Fibroblast of villous mesenchyme (primary cell): Measurements from ENCODE around the gene SDF2. TPM values are rescaled to one million over a fixed set of nuclear protein-coding genes. Genes with fewer than 3 reads are reported as not detected.

Experiments
- DNase-seq: peaks from one replicate; pipeline ENCODE4 v3.0.0-alpha.2; 2010; ENCODE audit warnings: low read depth
- H3K4me3 ChIP-seq: 2 replicates; pipeline ENCODE4 v1.5.1; 2011; ENCODE audit warnings: low read depth, mild to moderate bottlenecking, low read length
- total RNA-seq: library from RNA; depleted of rRNA; stranded (reverse); fragments of >200 nt; gene quantifications from 2 replicates; pipeline ENCODE4 v1.2.3, GENCODE V29; 2012
- TF ChIP-seq, protein P1 (sequence below): IDR thresholded peaks from 2 replicates; pipeline ENCODE4 v1.5.1; 2012; ENCODE audit warnings: low read depth, mild to moderate bottlenecking, low read length; ENCODE audit not compliant: insufficient read depth

SDF2 gene
- total RNA-seq, 1 donor: 57.4 TPM

GRCh38 chr17:28700278-28700677, 38.6 kb upstream of the SDF2 start:
- TF ChIP-seq, protein P1, sequence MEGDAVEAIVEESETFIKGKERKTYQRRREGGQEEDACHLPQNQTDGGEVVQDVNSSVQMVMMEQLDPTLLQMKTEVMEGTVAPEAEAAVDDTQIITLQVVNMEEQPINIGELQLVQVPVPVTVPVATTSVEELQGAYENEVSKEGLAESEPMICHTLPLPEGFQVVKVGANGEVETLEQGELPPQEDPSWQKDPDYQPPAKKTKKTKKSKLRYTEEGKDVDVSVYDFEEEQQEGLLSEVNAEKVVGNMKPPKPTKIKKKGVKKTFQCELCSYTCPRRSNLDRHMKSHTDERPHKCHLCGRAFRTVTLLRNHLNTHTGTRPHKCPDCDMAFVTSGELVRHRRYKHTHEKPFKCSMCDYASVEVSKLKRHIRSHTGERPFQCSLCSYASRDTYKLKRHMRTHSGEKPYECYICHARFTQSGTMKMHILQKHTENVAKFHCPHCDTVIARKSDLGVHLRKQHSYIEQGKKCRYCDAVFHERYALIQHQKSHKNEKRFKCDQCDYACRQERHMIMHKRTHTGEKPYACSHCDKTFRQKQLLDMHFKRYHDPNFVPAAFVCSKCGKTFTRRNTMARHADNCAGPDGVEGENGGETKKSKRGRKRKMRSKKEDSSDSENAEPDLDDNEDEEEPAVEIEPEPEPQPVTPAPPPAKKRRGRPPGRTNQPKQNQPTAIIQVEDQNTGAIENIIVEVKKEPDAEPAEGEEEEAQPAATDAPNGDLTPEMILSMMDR: no peak
- no peak for DNase-seq
- no peak overlapping the region for H3K4me3 ChIP-seq

DNA sequence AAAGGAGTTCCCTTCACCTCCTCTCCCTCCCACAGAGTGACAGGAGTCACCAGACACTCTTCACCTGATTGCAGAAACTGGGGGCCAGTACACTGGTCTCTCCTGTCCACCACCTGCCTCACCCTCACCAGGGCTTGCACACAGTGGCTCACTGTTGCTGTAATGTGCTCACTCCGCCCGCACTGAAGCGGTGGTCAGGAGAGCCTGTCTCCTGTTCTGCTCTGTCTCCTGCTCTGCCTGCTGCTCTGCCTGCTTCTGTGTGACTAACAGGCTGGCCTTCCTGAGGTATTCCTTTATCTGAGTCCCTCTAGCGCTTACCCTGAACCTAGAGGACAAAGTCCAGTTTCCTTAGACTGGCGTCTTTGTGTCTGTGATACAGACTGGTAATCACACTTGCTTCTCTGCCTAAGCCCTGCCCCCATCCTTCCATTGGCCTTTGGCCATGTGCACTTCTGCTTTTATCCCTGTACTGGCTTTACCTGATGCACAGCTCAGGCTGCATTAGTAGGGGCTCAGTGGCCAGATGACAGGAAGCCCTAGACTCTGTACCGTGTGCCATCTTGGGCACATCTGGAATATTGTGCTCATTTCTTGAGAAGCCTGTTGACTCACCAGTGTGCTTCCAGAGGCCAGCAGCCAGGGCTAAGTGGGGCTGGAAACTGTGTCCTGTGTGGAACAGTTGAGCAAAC, 36.7 kb upstream of the SDF2 start:
- no peak for DNase-seq
- TF ChIP-seq, protein P1: no peak

GRCh38 chr17:28693869-28694268, 32.2 kb upstream of the SDF2 start:
- TF ChIP-seq, protein P1: no peak
- H3K4me3 ChIP-seq: no peak overlapping the region
- DNase-seq: no peak

More for the DNA sequence above, 36.7 kb upstream of the SDF2 start:
- H3K4me3 ChIP-seq: no peak overlapping the region

GRCh38 chr17:28689011-28689410, 27.3 kb upstream of the SDF2 start:
- H3K4me3 ChIP-seq: no peak overlapping the region
- TF ChIP-seq, protein P1: no peak
- DNase-seq: no peak

DNA sequence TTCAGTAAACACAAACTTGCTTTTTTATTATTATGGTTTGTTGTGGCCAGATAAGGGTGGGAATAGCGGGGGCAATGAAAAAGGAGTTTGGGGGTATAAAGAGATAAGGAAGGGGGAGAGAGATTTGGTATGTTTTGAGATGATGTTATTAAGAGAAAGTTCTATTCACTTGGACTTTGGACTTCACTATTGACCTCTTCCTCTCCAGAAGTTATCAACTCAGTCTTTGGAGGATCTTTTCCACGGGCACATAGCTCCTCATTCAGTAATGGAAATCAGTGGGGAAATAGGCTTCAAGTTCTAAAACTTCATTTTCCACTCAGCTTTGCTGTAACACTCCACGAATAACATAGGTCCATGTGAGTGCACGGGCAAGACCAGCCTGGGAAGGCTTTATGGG, 26.8 kb upstream of the SDF2 start:
- DNase-seq: no peak
- no peak overlapping the region for H3K4me3 ChIP-seq
- TF ChIP-seq, protein P1: no peak

DNA sequence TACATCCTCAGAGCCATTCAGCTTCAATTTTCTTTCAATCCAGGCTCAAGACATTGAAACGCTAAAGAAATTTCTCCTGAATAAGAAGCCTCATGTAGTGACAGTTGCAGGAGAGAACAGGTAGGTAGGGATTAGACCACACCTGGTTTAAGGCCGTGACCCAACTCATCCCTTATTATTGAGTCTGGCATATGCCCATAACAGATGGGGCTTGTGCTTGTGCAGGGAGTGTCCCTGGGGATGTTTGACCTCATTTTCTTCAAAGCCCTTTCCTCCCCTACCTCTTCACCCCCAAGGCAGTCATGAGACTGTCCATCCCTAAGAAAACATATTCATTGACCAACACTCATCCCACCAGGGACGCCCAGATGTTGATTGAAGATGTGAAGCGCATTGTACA, 24.6 kb upstream of the SDF2 start:
- no peak for DNase-seq
- TF ChIP-seq, protein P1: no peak
- no peak overlapping the region for H3K4me3 ChIP-seq

- TF ChIP-seq, protein P1: no peak
- DNase-seq: no peak
- H3K4me3 ChIP-seq: no peak overlapping the region
Measured at GRCh38 chr17:28685366-28685765, 23.7 kb upstream of the SDF2 start.
